Lung (tissue), 12 donors: ENCODE measurements around the gene NECTIN4. TPM values are rescaled to one million over a fixed set of nuclear protein-coding genes. Genes with fewer than 3 reads are reported as not detected.
"Not testable (repeated sequence)": the region's sequence is repeated elsewhere in the genome, so short reads cannot be mapped to it uniquely, and the experiment has no call there.

ENCODE experiments used
- ATAC-seq: fragments of 200-7000 bp; cut with Tn5 transposase; one replicate; pipeline ENCODE4 v1.9.1; 2020; ENCODE audit warnings: moderate number of reproducible peaks; ENCODE audit not compliant: insufficient read depth, low FRiP score
- DNase-seq, 3 donors: peaks; one replicate each; pipeline ENCODE4 v3.0.0-alpha.2; 2013 to 2017
- H3K27ac ChIP-seq, 2 donors: one replicate each; pipeline ENCODE4 v1.5.1; 2013; ENCODE audit warnings: mild to moderate bottlenecking in 2 of 2, moderate library complexity in 2 of 2, control low read depth in 1 of 2, inconsistent platforms in 1 of 2, low read depth in 1 of 2, low read length in 1 of 2
- H3K27me3 ChIP-seq, 3 donors: one replicate each; pipeline ENCODE4 v1.5.1; 2013; ENCODE audit warnings: low read length in 2 of 3; ENCODE audit not compliant: control insufficient read depth in 3 of 3, insufficient read depth in 3 of 3
- H3K36me3 ChIP-seq, 4 donors: one replicate each; pipeline ENCODE4 v1.5.1; 2013; ENCODE audit warnings: low read length in 4 of 4, mild to moderate bottlenecking in 1 of 4, moderate library complexity in 1 of 4; ENCODE audit not compliant: control insufficient read depth in 4 of 4, insufficient read depth in 4 of 4
- H3K4me1 ChIP-seq, 5 donors: one replicate each; pipeline ENCODE4 v1.5.1; 2013; ENCODE audit warnings: low read length in 5 of 5, mild to moderate bottlenecking in 2 of 5, moderate library complexity in 1 of 5; ENCODE audit not compliant: control insufficient read depth in 5 of 5, insufficient read depth in 5 of 5
- H3K4me3 ChIP-seq: one replicate; pipeline ENCODE4 v1.5.1; 2013; ENCODE audit warnings: mild to moderate bottlenecking, control low read depth, moderate library complexity
- H3K9ac ChIP-seq, 2 donors: one replicate each; pipeline ENCODE4 v1.5.1; 2013; ENCODE audit warnings: low read length in 2 of 2, control low read depth in 1 of 2; ENCODE audit not compliant: insufficient read depth in 1 of 2
- H3K9me3 ChIP-seq, 4 donors: one replicate each; pipeline ENCODE4 v1.5.1; 2013; ENCODE audit warnings: low read length in 3 of 4, mild to moderate bottlenecking in 1 of 4, moderate library complexity in 1 of 4; ENCODE audit not compliant: control insufficient read depth in 4 of 4, insufficient read depth in 3 of 4
- CTCF ChIP-seq: IDR thresholded peaks from 2 replicates; pipeline ENCODE4 v1.5.1; 2012; ENCODE audit warnings: mild to moderate bottlenecking; ENCODE audit errors: control extremely low read depth, extremely low read depth
- WGBS, 2 donors: extraction: QIAGEN DNeasy Blood & Tissue Kit; methylation state at CpG; one replicate each; pipeline ENCODE4 v1.1.7; 2013; 5-methylcytosine and 5-hydroxymethylcytosine counted together
- polyA plus RNA-seq, 2 donors: library from polyadenylated mRNA; stranded (reverse); fragments of 200-250 nt; gene quantifications; one replicate each; pipeline ENCODE4 v1.2.1, GENCODE V29; 2013
- total RNA-seq, 2 donors: library from RNA; depleted of rRNA in 1 of 2; stranded (reverse); fragments of >200 nt in 1 of 2; gene quantifications; one replicate each; pipeline ENCODE4 v1.2.1, GENCODE V29; 2014 to 2021
- donor health status: control.
- donor health status: control.
- donor health status: Bipolar disorder and iron deficiency.
- donor health status: healthy.
- donor health status: DM: yes; HTN: yes; CAD: no.

Gene NECTIN4
- total and polyA plus RNA-seq, 4 donors, result 6.2 to 12.5 (median 9.9) TPM

GRCh38 chr1:161119092-161119903 is 29.9 kb upstream of the NECTIN4 start:
- peak overlapping the region in 1 of 2 donors; percentile 90 for H3K9ac ChIP-seq
- no peak overlapping the region for H3K4me3 ChIP-seq
- 51 to 66% methylated on average over 10 of the region's 10 CpGs for WGBS, 2 donors
- H3K4me1 ChIP-seq, result peaks cover 9 to 24% (median 17%) of the 10 kb centered on the region in 5 donors
- DNase-seq (peak; percentile 49 to 71 (median 63)), ATAC-seq (peak; percentile 38)
- H3K27ac ChIP-seq, result peak overlapping the region; percentile 35 to 90
- TF ChIP-seq CTCF, result no peak
- peaks cover 12 to 36% (median 28%) of the 10 kb centered on the region in 4 donors for H3K36me3 ChIP-seq
- H3K27me3 ChIP-seq, result no peaks in the 10 kb centered on the region
- no peaks in the 10 kb centered on the region for H3K9me3 ChIP-seq

DNA sequence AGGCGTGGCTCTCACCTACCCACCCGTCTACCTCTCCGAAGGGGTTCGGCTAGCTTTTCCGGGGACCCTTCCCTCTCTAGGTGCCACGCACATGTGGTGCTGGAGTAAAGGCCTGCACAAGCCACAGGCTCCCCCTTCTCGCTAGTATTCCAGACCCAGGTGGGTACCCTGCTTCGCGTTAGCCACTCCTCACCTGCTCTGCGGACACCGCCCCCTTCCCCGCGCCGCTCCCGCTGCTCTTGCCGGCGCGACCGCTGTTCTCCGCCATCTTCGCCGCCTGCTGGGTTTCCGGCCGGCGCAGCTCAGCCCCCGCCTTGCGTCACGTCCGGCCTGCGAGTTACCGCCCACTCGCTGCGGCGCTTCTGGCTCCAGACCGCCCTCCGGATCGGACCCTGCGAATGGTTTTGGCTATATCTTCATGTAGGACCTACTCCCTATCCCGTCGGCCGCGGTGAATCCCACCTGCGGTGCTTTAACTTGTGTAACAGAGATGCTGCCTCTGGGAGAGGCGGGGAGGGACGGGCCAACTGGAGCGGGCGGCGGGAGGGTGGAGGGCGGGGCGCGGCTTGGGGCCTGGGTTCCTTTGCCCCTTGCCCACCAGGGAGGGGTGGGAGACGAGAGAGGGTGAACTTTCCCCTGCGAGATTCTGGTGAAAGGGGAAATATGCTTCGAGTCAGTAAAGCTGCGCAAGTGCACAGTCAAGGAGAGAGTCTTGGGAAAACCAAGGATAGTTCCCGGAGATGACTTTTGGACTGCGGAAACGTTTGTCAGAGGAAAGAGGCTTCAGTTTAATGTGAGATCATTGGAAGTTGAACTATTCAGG is 28.6 kb upstream of the NECTIN4 start, which contains the start of the genes NIT1 and PFDN2:
Gene NIT1, plus strand, starts transcription at position 347 of the 823 bp plus-strand sequence. Its CDS starts 72 bp downstream, at position 419.
Gene PFDN2, minus strand, starts transcription at position 279 of the 823 bp plus-strand sequence. Its CDS starts 11 bp downstream, at position 268.
- H3K9me3 ChIP-seq, result no peaks in the 10 kb centered on the region
- peaks cover 9 to 27% (median 19%) of the 10 kb centered on the region in 5 donors for H3K4me1 ChIP-seq
- WGBS, 2 donors, result 0 to 1% methylated on average over 58 of the region's 58 CpGs
- H3K27me3 ChIP-seq, result no peaks in the 10 kb centered on the region
- DNase-seq (peak; percentile 91 to 92 (median 92)), ATAC-seq (peak; percentile 90)
- TF ChIP-seq CTCF, result no peak
- peak within 1 kb of the TSS; percentile 100 for H3K4me3 ChIP-seq
- peak within 1 kb of the TSS; percentile 94 for H3K9ac ChIP-seq
- H3K27ac ChIP-seq, result peak within 1 kb of the TSS; percentile 90 to 97
- peaks cover 7 to 27% (median 21%) of the 10 kb centered on the region in 4 donors for H3K36me3 ChIP-seq

DNA sequence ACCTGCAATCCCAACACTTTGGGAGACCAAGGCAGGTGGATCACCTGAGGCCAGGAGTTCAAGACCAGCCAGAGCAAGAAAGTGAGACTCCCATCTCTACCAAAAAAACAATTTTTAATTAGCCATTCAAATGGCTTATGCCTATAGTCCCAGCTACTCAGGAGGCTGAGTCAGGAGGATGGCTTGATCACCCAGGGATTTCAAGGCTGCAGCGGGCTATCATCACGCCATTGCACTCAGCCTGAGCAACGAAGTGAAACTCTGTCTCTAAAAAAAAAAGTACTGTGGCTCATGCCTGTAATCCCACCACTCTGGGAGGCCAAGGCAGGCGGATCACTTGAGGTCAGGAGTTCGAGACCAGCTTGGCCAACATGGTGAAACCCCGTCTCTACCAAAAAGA is 26.6 kb upstream of the NECTIN4 start:
- DNase-seq, H3K4me3 ChIP-seq: not testable (repeated sequence)

More for the DNA sequence above, 26.6 kb upstream of the NECTIN4 start:
- H3K4me1 ChIP-seq, result peaks cover 9 to 31% (median 19%) of the 10 kb centered on the region in 5 donors
- not testable (repeated sequence) for H3K27ac ChIP-seq, H3K27me3 ChIP-seq, H3K36me3 ChIP-seq, H3K9ac ChIP-seq, H3K9me3 ChIP-seq, ATAC-seq
- 89 to 92% methylated on average over 6 of the region's 6 CpGs for WGBS, 2 donors
